ENCODE data around the gene COMT. TPM values are rescaled to one million over a fixed set of nuclear protein-coding genes. Genes with fewer than 3 reads are reported as not detected.

Gene COMT
- polyA plus RNA-seq, 1 experiment: 332 TPM

GRCh38 chr22:19895160-19895849, 46.3 kb upstream of the COMT start:
- H3K36me3 ChIP-seq (ENCODE audit: control insufficient read depth, insufficient read depth, low read length): peaks cover 13% of the 10 kb centered on the region
- CTCF ChIA-PET: interaction anchor here (1.0 to 1.6 kb wide), 3 partner anchors 10 to 165 kb away, joined by 3 to 8 read pairs (median 3); no protein-coding TSS in a partner anchor

GRCh38 chr22:19896665-19897355, 44.8 kb upstream of the COMT start:
- DNase-seq (ENCODE audit: low read depth): no peak
- Histone ChIP-seq H3K36me3 (ENCODE audit: control insufficient read depth, insufficient read depth, low read length) (peaks cover 13% of the 10 kb centered on the region), H3K27me3 (ENCODE audit: control insufficient read depth, insufficient read depth, low read length) (no peaks in the 10 kb centered on the region), H3K4me3 (ENCODE audit: low read depth, low read length) (no peak overlapping the region)
- no peak for TF ChIP-seq CTCF (IDR thresholded peaks at IDR 0.05; ENCODE audit: insufficient read depth, low read depth, low read length)
- POLR2A ChIA-PET: no interaction called here
- CTCF ChIA-PET: interaction anchor here (0.9 to 3.8 kb wide), 4 partner anchors 8 to 166 kb away, joined by 3 to 22 read pairs (median 4); no protein-coding TSS in a partner anchor

More at GRCh38 chr22:19895160-19895849, 46.3 kb upstream of the COMT start:
- no peak for DNase-seq (ENCODE audit: low read depth)
- H3K27me3 ChIP-seq (ENCODE audit: control insufficient read depth, insufficient read depth, low read length): no peaks in the 10 kb centered on the region
- POLR2A ChIA-PET: no interaction called here
- TF ChIP-seq CTCF (IDR thresholded peaks at IDR 0.05; ENCODE audit: insufficient read depth, low read depth, low read length): no peak
- H3K4me3 ChIP-seq (ENCODE audit: low read depth, low read length): no peak overlapping the region

GRCh38 chr22:19897726-19898125, 43.8 kb upstream of the COMT start:
- peaks cover 13% of the 10 kb centered on the region for H3K36me3 ChIP-seq (ENCODE audit: control insufficient read depth, insufficient read depth, low read length)
- CTCF ChIA-PET: interaction anchor here (0.6 to 3.8 kb wide), 4 partner anchors 8 to 264 kb away, joined by 3 to 22 read pairs (median 4); no protein-coding TSS in a partner anchor

GRCh38 chr22:19898145-19898544, 43.4 kb upstream of the COMT start:
- DNase-seq (ENCODE audit: low read depth): no peak
- Histone ChIP-seq H3K36me3 (ENCODE audit: control insufficient read depth, insufficient read depth, low read length) (peaks cover 13% of the 10 kb centered on the region), H3K27me3 (ENCODE audit: control insufficient read depth, insufficient read depth, low read length) (no peaks in the 10 kb centered on the region), H3K4me3 (ENCODE audit: low read depth, low read length) (no peak overlapping the region)
- ChIA-PET POLR2A (no interaction called here), CTCF (interaction anchor here (0.9 to 3.8 kb wide), 4 partner anchors 8 to 168 kb away, joined by 3 to 22 read pairs (median 4); no protein-coding TSS in a partner anchor)
- TF ChIP-seq CTCF (IDR thresholded peaks at IDR 0.05; ENCODE audit: insufficient read depth, low read depth, low read length): no peak

More at GRCh38 chr22:19897726-19898125, 43.8 kb upstream of the COMT start:
- DNase-seq (ENCODE audit: low read depth): no peak
- TF ChIP-seq CTCF (IDR thresholded peaks at IDR 0.05; ENCODE audit: insufficient read depth, low read depth, low read length): no peak
- Histone ChIP-seq H3K4me3 (ENCODE audit: low read depth, low read length) (no peak overlapping the region), H3K27me3 (ENCODE audit: control insufficient read depth, insufficient read depth, low read length) (no peaks in the 10 kb centered on the region)
- POLR2A ChIA-PET: no interaction called here

All from BJ (cell line).